Fibroblast of pulmonary artery (primary cell): ENCODE results near the gene FRMD4B.

ENCODE experiments used
- DNase-seq: peaks from one replicate; pipeline ENCODE4 v3.0.0-alpha.2; 2010; ENCODE audit warnings: low read depth
- H3K4me3 ChIP-seq: replicated peaks from 2 replicates; pipeline ENCODE4 v1.5.1; 2011; ENCODE audit warnings: low read depth, mild to moderate bottlenecking, control low read depth, low read length, moderate library complexity
- CTCF ChIP-seq: IDR thresholded peaks from 2 replicates; pipeline ENCODE4 v1.5.1; 2011; ENCODE audit warnings: mild to moderate bottlenecking, control low read depth, low read length, inconsistent platforms; ENCODE audit errors: missing control alignments

Gene FRMD4B

GRCh38 chr3:69130689-69131088 is 255.2 kb downstream of the FRMD4B start:
- no peak overlapping the region for H3K4me3 ChIP-seq
- DNase-seq: no peak
- no peak for TF ChIP-seq CTCF

- DNase-seq: no peak
- TF ChIP-seq CTCF: no peak
- H3K4me3 ChIP-seq: no peak overlapping the region
Observed at GRCh38 chr3:69129531-69129930, 256.4 kb downstream of the FRMD4B start.

- H3K4me3 ChIP-seq: no peak overlapping the region
- TF ChIP-seq CTCF: no peak
- DNase-seq: no peak
Observed at GRCh38 chr3:69128509-69128908, 257.4 kb downstream of the FRMD4B start.

- DNase-seq: no peak
- TF ChIP-seq CTCF: no peak
- H3K4me3 ChIP-seq: no peak overlapping the region
Observed at GRCh38 chr3:69126999-69127398, 258.9 kb downstream of the FRMD4B start.

GRCh38 chr3:69126216-69126615 is 259.7 kb downstream of the FRMD4B start:
- no peak for DNase-seq
- no peak for TF ChIP-seq CTCF
- H3K4me3 ChIP-seq: no peak overlapping the region

- H3K4me3 ChIP-seq: no peak within 1 kb of the TSS
- TF ChIP-seq CTCF: no peak
- no peak for DNase-seq
Observed at GRCh38 chr3:69122403-69122802, 263.5 kb downstream of the FRMD4B start, which contains the start of gene LMOD3. Gene LMOD3, minus strand, starts transcription at chr3:69122595. Its CDS starts 209 bp downstream, at chr3:69122386.

- no peak for TF ChIP-seq CTCF
- DNase-seq: no peak
- no peak overlapping the region for H3K4me3 ChIP-seq
Observed at GRCh38 chr3:69121950-69122349, 263.9 kb downstream of the FRMD4B start.
